Panc1 (cell line): Measurements from ENCODE around the gene TIMM50. TPM values are rescaled to one million over a fixed set of nuclear protein-coding genes. Genes with fewer than 3 reads are reported as not detected.
A peak's percentile ranks its signal among the peaks of the same experiment; 100 is the strongest.

Experiments used
- ATAC-seq: fragments of 200-7000 bp; cut with Tn5 transposase; 2 replicates; pipeline ENCODE4 v1.9.1; 2020; ENCODE audit warnings: mild to moderate bottlenecking, moderate library complexity
- BruUV-seq: library from RNA; stranded (reverse); fragments of 400-500 nt; replicated peaks from 2 replicates; lab custom pipeline; 2021; lab: Mats Ljungman, UMichigan
- CTCF ChIA-PET: fragments of 300-600 bp; sonication (Branson Sonifier 250); formaldehyde crosslinking; loops from one replicate; lab custom pipeline; 2022; ENCODE audit warnings: antibody characterized with exemption; lab: Charles Lee
- POLR2A ChIA-PET: fragments of 300-600 bp; sonication (Branson Sonifier 250); formaldehyde crosslinking; loops from one replicate; lab custom pipeline; 2022; ENCODE audit warnings: antibody characterized with exemption; lab: Charles Lee
- DNase-seq: peaks from one replicate; pipeline ENCODE4 v3.0.0-alpha.2; 2010; ENCODE audit warnings: low read depth, low spot score
- H3K27ac ChIP-seq: 2 replicates; pipeline ENCODE4 v1.5.1; 2011; ENCODE audit warnings: mild to moderate bottlenecking, low read length, inconsistent platforms
- H3K27me3 ChIP-seq: fragments of 200-500 bp; sonication (Bioruptor generic); 2 replicates; pipeline ENCODE4 v1.6.0; 2014; ENCODE audit warnings: low read length, inconsistent platforms; ENCODE audit not compliant: control insufficient read depth, insufficient read depth
- H3K36me3 ChIP-seq: fragments of 200-500 bp; sonication (Bioruptor generic); 2 replicates; pipeline ENCODE4 v1.5.1; 2014; ENCODE audit warnings: inconsistent platforms, mild to moderate bottlenecking, low read length, moderate library complexity; ENCODE audit not compliant: control insufficient read depth, insufficient read depth
- H3K4me1 ChIP-seq: 2 replicates; pipeline ENCODE4 v1.5.1; 2011; ENCODE audit warnings: inconsistent platforms, mild to moderate bottlenecking, low read length, moderate library complexity; ENCODE audit not compliant: control insufficient read depth, insufficient read depth
- H3K4me3 ChIP-seq, 2 experiments: 2 replicates each; pipeline ENCODE4 v1.5.1; 2011 to 2012; ENCODE audit warnings: low read depth in 2 of 2, low read length in 2 of 2, mild to moderate bottlenecking in 2 of 2, inconsistent platforms in 1 of 2, moderate library complexity in 1 of 2
- H3K9me3 ChIP-seq: fragments of 200-500 bp; sonication (Bioruptor generic); 2 replicates; pipeline ENCODE4 v1.5.1; 2014; ENCODE audit warnings: low read depth, mild to moderate bottlenecking, inconsistent platforms, low read length, moderate library complexity; ENCODE audit not compliant: control insufficient read depth, insufficient read depth
- CTCF ChIP-seq: fragments of 450-650 bp; IDR thresholded peaks from 2 replicates; pipeline ENCODE4 v1.5.1; 2017; ENCODE audit warnings: mild to moderate bottlenecking
- POLR2AphosphoS5 ChIP-seq: IDR thresholded peaks from 2 replicates; pipeline ENCODE4 v1.6.1; 2012; ENCODE audit warnings: mild to moderate bottlenecking, low read depth, low read length, moderate library complexity
- REST ChIP-seq, 2 experiments: IDR thresholded peaks; 2 replicates each; pipeline ENCODE4 v1.6.1; 2011 to 2012; ENCODE audit warnings: low read depth in 2 of 2, control low read depth in 1 of 2, low read length in 1 of 2, mild to moderate bottlenecking in 1 of 2, moderate library complexity in 1 of 2; ENCODE audit not compliant: insufficient read depth in 1 of 2
- SIN3A ChIP-seq: IDR thresholded peaks from 2 replicates; pipeline ENCODE4 v1.6.1; 2012; ENCODE audit warnings: low read depth, mild to moderate bottlenecking, low read length, moderate library complexity, borderline replicate concordance; ENCODE audit not compliant: insufficient read depth
- TCF7L2 ChIP-seq: IDR thresholded peaks from 2 replicates; pipeline ENCODE4 v1.6.1; 2011; ENCODE audit warnings: mild to moderate bottlenecking, low read depth, low read length, inconsistent platforms
- in situ Hi-C: cut with HindIII; loops from 2 replicates; pipeline ENCODE4 v1.10.0; 2016; ENCODE audit warnings: low sequenced_read_pairs, low pct_unique_long_range_greater_than_20kb
- intact Hi-C: fragments of 100-400 bp; cut with micrococcal nuclease; formaldehyde crosslinking; loops from one replicate; pipeline ENCODE4 v1.10.0; 2022; ENCODE audit not compliant: unreplicated experiment
- total RNA-seq: library from RNA; stranded (reverse); gene quantifications from one replicate; pipeline ENCODE4 v1.2.1, GENCODE V29; 2021; ENCODE audit not compliant: unreplicated experiment

The TIMM50 gene
- total RNA-seq, 1 experiment from 2014 or later = 1,837 TPM

GRCh38 chr19:39533791-39534190 lies 53.2 kb downstream of the TIMM50 start:
- Histone ChIP-seq H3K27me3 (no peaks in the 10 kb centered on the region), H3K4me1 (peaks cover 29% of the 10 kb centered on the region), H3K27ac (no peak overlapping the region), H3K36me3 (no peaks in the 10 kb centered on the region; the same call in 1 of the 2 replicates), H3K9me3 (no peaks in the 10 kb centered on the region), H3K4me3 (no peak overlapping the region)
- intact Hi-C loops = loop anchor here (2.0 kb wide), 1 partner anchor 35 kb away; the partner anchor contains the start of gene DLL3
- no peak for TF ChIP-seq REST (IDR thresholded peaks at IDR 0.05; ENCODE audit: insufficient read depth in 1 of 2, low read depth in 2 of 2, low read length in 1 of 2)
- no peak for TF ChIP-seq POLR2AphosphoS5
- no peak for TF ChIP-seq TCF7L2
- no peak for TF ChIP-seq SIN3A
- TF ChIP-seq CTCF = no peak
- no TSS peak for BruUV-seq
- DNase-seq = no peak
- in situ Hi-C loops = no loop called here
- ATAC-seq = no peak
- CTCF ChIA-PET = interaction anchor here (0.6 to 6.8 kb wide), 28 partner anchors 8 to 437 kb away, joined by 3 to 193 read pairs (median 12); partner anchors contain the start of genes DLL3, PSMC4, RPS16 and SELENOV
- POLR2A ChIA-PET = interaction anchor here (0.6 to 11.8 kb wide), 20 partner anchors 13 to 300 kb away, joined by 3 to 196 read pairs (median 5); partner anchors contain the start of genes DYRK1B, RPS16, SUPT5H and TIMM50

GRCh38 chr19:39539165-39539517 lies 58.5 kb downstream of the TIMM50 start:
- Histone ChIP-seq H3K9me3 (no peaks in the 10 kb centered on the region), H3K36me3 (no peaks in the 10 kb centered on the region; the same call in 1 of the 2 replicates), H3K4me3 (peak overlapping the region; percentile 36 to 59), H3K4me1 (peaks cover 26% of the 10 kb centered on the region), H3K27ac (peak overlapping the region; percentile 78), H3K27me3 (peaks cover 11% of the 10 kb centered on the region)
- intact Hi-C loops (no loop called here), in situ Hi-C loops (no loop called here)
- DNase-seq (peak; percentile 98), ATAC-seq (peak; percentile 1)
- ChIA-PET CTCF (interaction anchor here (0.6 to 17.8 kb wide), 16 partner anchors 14 to 681 kb away, joined by 3 to 508 read pairs (median 6); partner anchors contain the start of genes DLL3 and RPS16), POLR2A (interaction anchor here (0.6 to 2.9 kb wide), 17 partner anchors 24 to 307 kb away, joined by 3 to 29 read pairs (median 3); partner anchors contain the start of genes FBL, MED29, PAF1 and RPS16)
- BruUV-seq = no TSS peak
- TF ChIP-seq POLR2AphosphoS5 = no peak
- no peak for TF ChIP-seq TCF7L2
- TF ChIP-seq SIN3A = no peak
- TF ChIP-seq CTCF = no peak
- no peak for TF ChIP-seq REST (IDR thresholded peaks at IDR 0.05; ENCODE audit: insufficient read depth in 1 of 2, low read depth in 2 of 2, low read length in 1 of 2)
